K562 (cell line): ENCODE measurements around the gene ME3. TPM values are rescaled to one million over a fixed set of nuclear protein-coding genes. Genes with fewer than 3 reads are reported as not detected.

ENCODE experiments used
- GABPB1 ChIP-seq: sonication (generic); formaldehyde crosslinking; IDR thresholded peaks from 2 replicates; pipeline ENCODE4 v1.8.0; 2022; ENCODE audit warnings: mild to moderate bottlenecking, missing genetic modification reagents
- JUNB ChIP-seq: fragments of 450-650 bp; formaldehyde crosslinking; conservative IDR thresholded peaks from 2 replicates; pipeline ENCODE4 v1.4.0; 2020; ENCODE audit warnings: mild to moderate bottlenecking
- KLF10 ChIP-seq: fragments of 250-450 bp; sonication (Bioruptor Pico); IDR thresholded peaks from 2 replicates; pipeline ENCODE4 v1.6.1; 2021; ENCODE audit warnings: matching md5 sums
- MBD1 ChIP-seq: fragments of 250-450 bp; sonication (Bioruptor Pico); IDR thresholded peaks from 2 replicates; pipeline ENCODE4 v1.8.0; 2022; ENCODE audit warnings: inconsistent platforms
- NR2C2 ChIP-seq, 2 experiments: fragments of 200-800 bp in 1 of 2; sonication (Bioruptor generic) in 1 of 2; sonication (generic) in 1 of 2; formaldehyde crosslinking in 1 of 2; IDR thresholded peaks; 2 replicates each; pipeline versions ENCODE4 v1.6.1 to v1.8.0; 2016 to 2022; ENCODE audit warnings: mild to moderate bottlenecking in 1 of 2, missing compliant biosample characterization in 1 of 2, missing genetic modification characterization in 1 of 2, missing genetic modification reagents in 1 of 2
- PATZ1 ChIP-seq: fragments of 250-450 bp; sonication (Bioruptor Pico); IDR thresholded peaks from 2 replicates; pipeline ENCODE4 v1.5.0; 2020; ENCODE audit warnings: mild to moderate bottlenecking, borderline replicate concordance
- PHF20 ChIP-seq: fragments of 450-650 bp; IDR thresholded peaks from 2 replicates; pipeline ENCODE4 v1.6.1; 2018; ENCODE audit not compliant: partially characterized antibody
- POLR2B ChIP-seq: fragments of 450-650 bp; IDR thresholded peaks from 2 replicates; pipeline ENCODE4 v1.6.1; 2018; ENCODE audit warnings: low read depth; ENCODE audit not compliant: partially characterized antibody
- SMAD2 ChIP-seq: fragments of 150-350 bp; IDR thresholded peaks from 2 replicates; pipeline ENCODE4 v1.6.1; 2014; ENCODE audit warnings: low read depth, mild to moderate bottlenecking, low read length
- TARDBP ChIP-seq: fragments of 450-650 bp; IDR thresholded peaks from 2 replicates; pipeline ENCODE4 v1.6.1; 2016
- TSC22D4 ChIP-seq: fragments of 450-650 bp; IDR thresholded peaks from 2 replicates; pipeline ENCODE4 v1.6.1; 2016; ENCODE audit warnings: missing genetic modification characterization, missing biosample characterization, control low read depth
- ZBED1 ChIP-seq: IDR thresholded peaks from 2 replicates; pipeline ENCODE4 v1.6.1; 2014
- ZC3H8 ChIP-seq: fragments of 450-650 bp; IDR thresholded peaks from 2 replicates; pipeline ENCODE4 v1.6.1; 2017
- ZFP36 ChIP-seq: fragments of 150-350 bp; IDR thresholded peaks from 2 replicates; pipeline ENCODE4 v1.6.1; 2018; ENCODE audit warnings: low read length, low read depth; ENCODE audit not compliant: partially characterized antibody
- ZFP91 ChIP-seq: sonication (generic); formaldehyde crosslinking; IDR thresholded peaks from 2 replicates; pipeline ENCODE4 v1.8.0; 2022; ENCODE audit warnings: mild to moderate bottlenecking, missing genetic modification reagents
- ZNF398 ChIP-seq: fragments of 250-450 bp; sonication (Bioruptor Pico); IDR thresholded peaks from 2 replicates; pipeline ENCODE4 v1.8.0; 2021; ENCODE audit warnings: moderate library complexity, mild to moderate bottlenecking, inconsistent platforms
- ZNF644 ChIP-seq: fragments of 200-800 bp; sonication (Bioruptor generic); IDR thresholded peaks from 2 replicates; pipeline ENCODE4 v1.6.1; 2016; ENCODE audit warnings: low read depth, missing genetic modification characterization, missing compliant biosample characterization
- ZNF717 ChIP-seq: fragments of 250-450 bp; sonication (Bioruptor Pico); IDR thresholded peaks from 2 replicates; pipeline ENCODE4 v1.5.0; 2021
- polyA plus RNA-seq, 8 experiments: library from polyadenylated mRNA; depleted of rRNA in 4 of 8; stranded (reverse) in 5 of 8; unstranded in 3 of 8; fragments of >200 nt; fragmentation: Nextera tagmentation in 2 of 8; fragmentation: Illumina TruSeq in 1 of 8; extraction: Ambion mirVana in 2 of 8; extraction: Trizol in 1 of 8; gene quantifications; 2 replicates each; pipeline versions ENCODE4 v1.2.1 to v1.2.3, GENCODE V29; 2011 to 2014; ENCODE audit warnings: inconsistent platforms in 1 of 8, missing spikeins in 1 of 8
- total RNA-seq, 7 experiments: library from RNA; depleted of rRNA in 6 of 7; stranded (reverse); fragments of >200 nt in 6 of 7; fragmentation: Illumina TruSeq in 2 of 7; extraction: Trizol in 2 of 7; gene quantifications; 2 replicates each; pipeline versions ENCODE4 v1.2.1 to v1.2.3, GENCODE V29; 2011 to 2021; ENCODE audit warnings: low replicate concordance in 1 of 7

ME3 gene
- total and polyA plus RNA-seq, 9 of the 15 experiments (the other 6 are each of a cell fraction or from before 2014, with no cell fraction given) = not detected

- no peak for TF ChIP-seq ZNF644 (tag)
- TF ChIP-seq PATZ1 (CRISPR knock-in tag) = no peak
- no peak for TF ChIP-seq ZFP36
- no peak for TF ChIP-seq ZNF398 (CRISPR knock-in tag)
- TF ChIP-seq PHF20 = no peak
- TF ChIP-seq TARDBP = no peak
- TF ChIP-seq MBD1 (CRISPR knock-in tag) = no peak
- TF ChIP-seq POLR2B = no peak
- TF ChIP-seq KLF10 (CRISPR knock-in tag) = no peak
- TF ChIP-seq ZBED1 = no peak
- TF ChIP-seq JUNB (CRISPR knock-in tag) = no peak
- TF ChIP-seq ZNF717 (CRISPR knock-in tag) = no peak
- TF ChIP-seq GABPB1 (CRISPR knock-in tag) = peak; percentile 78; the same call in 1 of the 2 replicates
- TF ChIP-seq ZFP91 (CRISPR knock-in tag) = no peak
- no peak for TF ChIP-seq TSC22D4
- peak; percentile 93 for TF ChIP-seq NR2C2 (CRISPR knock-in tag; IDR thresholded peaks at IDR 0.05)
- peak; percentile 91 for TF ChIP-seq NR2C2 (tag; IDR thresholded peaks at IDR 0.05)
- TF ChIP-seq SMAD2 = no peak
- TF ChIP-seq ZC3H8 = no peak
Observed at GRCh38 chr11:86446924-86447285, 225.5 kb downstream of the ME3 start (continued).
